Esophagus (tissue), 2 donors: Measurements from ENCODE around the gene EXTL1. TPM values are rescaled to one million over a fixed set of nuclear protein-coding genes. Genes with fewer than 3 reads are reported as not detected.

Source experiments
- H3K27ac ChIP-seq, 2 donors: one replicate each; pipeline ENCODE4 v1.5.1; 2013; ENCODE audit warnings: low read depth in 2 of 2, mild to moderate bottlenecking in 2 of 2, inconsistent platforms in 1 of 2, low read length in 1 of 2, moderate library complexity in 1 of 2
- H3K27me3 ChIP-seq, 2 donors: one replicate each; pipeline ENCODE4 v1.6.1; 2013; ENCODE audit warnings: low read length in 2 of 2, control low read depth in 1 of 2, mild to moderate bottlenecking in 1 of 2; ENCODE audit not compliant: insufficient read depth in 2 of 2, control insufficient read depth in 1 of 2
- H3K36me3 ChIP-seq, 2 donors: one replicate each; pipeline ENCODE4 v1.6.1; 2013; ENCODE audit warnings: low read length in 1 of 2; ENCODE audit not compliant: control insufficient read depth in 2 of 2, insufficient read depth in 2 of 2
- H3K4me1 ChIP-seq, 2 donors: one replicate each; pipeline ENCODE4 v1.6.1; 2013; ENCODE audit warnings: low read length in 1 of 2; ENCODE audit not compliant: control insufficient read depth in 2 of 2, insufficient read depth in 2 of 2
- H3K4me3 ChIP-seq, 2 donors: one replicate each; pipeline ENCODE4 v1.5.1; 2013; ENCODE audit warnings: low read length in 2 of 2, mild to moderate bottlenecking in 2 of 2, low read depth in 1 of 2, moderate library complexity in 1 of 2
- H3K9me3 ChIP-seq, 2 donors: one replicate each; pipeline ENCODE4 v1.6.1; 2013; ENCODE audit warnings: mild to moderate bottlenecking in 2 of 2, low read depth in 1 of 2, low read length in 1 of 2, moderate library complexity in 1 of 2; ENCODE audit not compliant: control insufficient read depth in 2 of 2, insufficient read depth in 1 of 2
- WGBS, 2 donors: extraction: QIAGEN DNeasy Blood & Tissue Kit; methylation state at CpG; one replicate each; pipeline ENCODE4 v1.1.7; 2013; 5-methylcytosine and 5-hydroxymethylcytosine counted together
- polyA plus RNA-seq, 2 donors: library from polyadenylated mRNA; stranded (reverse); fragments of 200-250 nt; gene quantifications; one replicate each; pipeline ENCODE4 v1.2.3, GENCODE V29; 2013
- donor health status: healthy with polysubstance abuse.
- donor health status: Bipolar disorder and iron deficiency.

Gene EXTL1
- polyA plus RNA-seq, 2 donors: 0.09 to 0.45 TPM

DNA sequence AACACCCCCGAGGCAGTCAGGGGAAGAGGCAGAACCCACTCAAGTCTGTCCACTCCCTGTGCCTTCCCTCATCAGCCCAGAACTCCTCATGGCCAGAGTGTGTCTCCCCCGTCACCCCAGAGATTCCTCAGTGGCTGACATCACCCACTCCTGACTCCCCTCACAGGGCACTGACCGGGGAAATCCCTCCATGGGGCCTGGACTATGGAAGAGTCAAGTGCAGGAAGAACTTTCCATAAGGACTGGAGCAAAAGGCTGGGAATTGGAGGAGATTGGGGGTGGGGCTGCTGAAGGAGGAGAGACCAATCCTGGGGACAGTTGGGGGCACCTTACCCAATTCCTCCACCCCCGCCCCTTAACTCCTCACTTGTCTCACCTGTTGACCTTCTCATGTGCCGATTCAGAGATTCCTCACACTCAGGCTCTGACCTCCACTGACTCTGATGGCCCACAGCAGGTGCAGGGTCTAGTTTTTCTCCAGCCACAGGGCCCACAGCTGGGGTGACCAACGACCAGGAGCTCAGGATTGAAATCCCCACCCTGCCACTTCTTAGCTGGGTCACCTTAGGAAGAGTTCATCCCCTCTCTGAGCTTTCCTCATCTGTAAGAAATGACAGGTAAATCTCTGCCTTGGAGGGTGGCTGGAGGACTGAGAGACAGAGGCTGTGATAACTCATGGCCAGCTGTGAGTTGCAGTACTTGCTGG lies 481 bp upstream of the EXTL1 start:
- H3K36me3 ChIP-seq: no peaks in the 10 kb centered on the region
- peaks cover 0 to 3% of the 10 kb centered on the region in 2 donors for H3K4me1 ChIP-seq
- no peak overlapping the region for H3K27ac ChIP-seq
- no peak overlapping the region for H3K4me3 ChIP-seq
- H3K27me3 ChIP-seq: no peaks in the 10 kb centered on the region
- 66 to 67% methylated on average over 6 of the region's 6 CpGs for whole genome bisulfite sequencing, 2 donors
- H3K9me3 ChIP-seq: no peaks in the 10 kb centered on the region

DNA sequence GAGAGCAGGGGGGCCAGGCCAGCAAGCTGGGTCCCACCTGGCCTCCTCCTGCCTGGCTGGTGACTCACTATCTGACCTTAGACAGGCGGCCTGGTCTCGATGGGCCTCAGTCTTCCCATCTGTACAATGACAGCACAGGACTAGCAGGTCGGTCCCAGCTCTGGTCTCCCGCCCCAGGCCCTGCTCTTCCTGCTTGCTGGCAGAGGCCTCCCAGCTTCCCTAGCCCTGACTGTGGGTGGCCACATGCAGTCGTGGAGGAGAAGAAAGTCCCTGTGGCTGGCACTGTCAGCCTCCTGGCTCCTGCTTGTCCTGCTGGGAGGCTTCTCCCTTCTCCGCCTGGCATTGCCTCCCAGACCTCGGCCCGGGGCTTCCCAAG lies 817 bp downstream of the EXTL1 start:
- peaks cover 0 to 2% of the 10 kb centered on the region in 2 donors for H3K36me3 ChIP-seq
- no peaks in the 10 kb centered on the region for H3K9me3 ChIP-seq
- peaks cover 0 to 3% of the 10 kb centered on the region in 2 donors for H3K4me1 ChIP-seq
- no peak overlapping the region for H3K4me3 ChIP-seq
- no peak overlapping the region for H3K27ac ChIP-seq
- WGBS, 2 donors: 56 to 62% methylated on average over 8 of the region's 8 CpGs
- H3K27me3 ChIP-seq: no peaks in the 10 kb centered on the region

DNA sequence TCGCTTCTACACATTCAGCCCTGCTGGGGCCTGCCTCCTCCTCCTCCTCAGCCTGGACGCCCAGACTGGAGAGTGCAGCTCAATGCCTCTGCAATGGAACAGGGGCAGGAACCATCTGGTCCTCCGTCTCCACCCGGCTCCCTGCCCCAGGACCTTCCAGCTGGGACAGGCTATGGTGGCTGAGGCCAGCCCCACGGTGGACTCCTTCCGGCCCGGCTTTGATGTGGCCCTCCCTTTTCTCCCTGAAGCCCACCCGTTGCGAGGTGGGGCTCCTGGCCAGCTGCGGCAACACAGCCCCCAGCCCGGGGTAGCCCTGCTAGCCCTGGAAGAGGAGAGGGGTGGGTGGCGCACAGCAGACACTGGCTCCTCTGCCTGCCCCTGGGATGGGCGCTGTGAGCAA lies 1.4 kb downstream of the EXTL1 start:
- Histone ChIP-seq H3K4me3 (no peak overlapping the region), H3K9me3 (no peaks in the 10 kb centered on the region), H3K4me1 (peaks cover 0 to 3% of the 10 kb centered on the region in 2 donors), H3K36me3 (peaks cover 0 to 2% of the 10 kb centered on the region in 2 donors), H3K27me3 (no peaks in the 10 kb centered on the region), H3K27ac (no peak overlapping the region)
- WGBS, 2 donors: 74 to 92% methylated on average over 9 to 13 of the region's 13 CpGs

DNA sequence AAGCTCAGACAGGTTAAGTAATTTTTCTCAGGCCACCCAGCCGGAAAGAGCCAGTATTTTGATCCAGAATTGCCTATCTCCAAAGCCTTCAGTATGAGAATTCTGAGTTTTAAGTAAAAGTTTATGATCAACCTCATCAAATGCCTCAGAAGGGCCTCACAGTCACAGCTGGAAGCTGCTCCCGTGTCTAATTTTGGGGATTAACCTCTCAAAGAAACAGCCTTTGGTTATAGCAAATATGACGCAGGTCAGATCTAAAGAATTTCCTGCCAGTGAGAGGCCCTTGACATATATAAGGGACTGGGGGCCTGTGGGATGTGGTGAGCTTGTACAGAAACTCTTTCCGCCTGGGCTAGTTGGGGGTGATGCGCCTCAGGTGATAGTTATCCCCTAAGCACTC lies 2.3 kb downstream of the EXTL1 start:
- H3K27ac ChIP-seq: no peak overlapping the region
- 82 to 83% methylated on average over 5 of the region's 5 CpGs for WGBS, 2 donors

DNA sequence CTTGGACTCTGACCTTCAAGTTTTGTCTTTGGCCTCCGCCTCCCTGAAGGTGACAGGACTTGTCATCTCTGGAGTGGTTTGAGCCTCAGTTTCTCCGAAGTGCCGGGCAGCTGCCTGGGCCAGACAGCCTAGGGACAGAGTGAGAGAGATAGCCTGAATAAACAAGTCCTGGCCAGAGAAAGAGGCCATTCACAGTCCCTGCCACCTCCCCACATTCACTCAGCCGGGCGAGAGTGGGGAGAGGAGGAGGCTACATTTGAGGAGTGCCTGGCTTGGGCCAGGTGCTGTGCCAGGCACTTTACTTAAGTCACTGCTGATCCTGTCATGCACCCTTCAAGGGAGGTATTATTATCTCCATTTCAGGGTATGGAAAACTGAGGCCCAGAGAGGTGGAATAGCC lies 3.5 kb downstream of the EXTL1 start:
- peaks cover 0 to 3% of the 10 kb centered on the region in 2 donors for H3K4me1 ChIP-seq
- no peaks in the 10 kb centered on the region for H3K27me3 ChIP-seq
- no peaks in the 10 kb centered on the region for H3K9me3 ChIP-seq
- no peak overlapping the region for H3K4me3 ChIP-seq
- no peak overlapping the region for H3K27ac ChIP-seq
- peaks cover 0 to 2% of the 10 kb centered on the region in 2 donors for H3K36me3 ChIP-seq
- WGBS, 2 donors: 61 to 80% methylated on average over 5 of the region's 5 CpGs

More for the DNA sequence above, 2.3 kb downstream of the EXTL1 start:
- Histone ChIP-seq H3K36me3 (peaks cover 0 to 2% of the 10 kb centered on the region in 2 donors), H3K27me3 (no peaks in the 10 kb centered on the region), H3K4me1 (peaks cover 0 to 3% of the 10 kb centered on the region in 2 donors), H3K4me3 (no peak overlapping the region), H3K9me3 (no peaks in the 10 kb centered on the region)

DNA sequence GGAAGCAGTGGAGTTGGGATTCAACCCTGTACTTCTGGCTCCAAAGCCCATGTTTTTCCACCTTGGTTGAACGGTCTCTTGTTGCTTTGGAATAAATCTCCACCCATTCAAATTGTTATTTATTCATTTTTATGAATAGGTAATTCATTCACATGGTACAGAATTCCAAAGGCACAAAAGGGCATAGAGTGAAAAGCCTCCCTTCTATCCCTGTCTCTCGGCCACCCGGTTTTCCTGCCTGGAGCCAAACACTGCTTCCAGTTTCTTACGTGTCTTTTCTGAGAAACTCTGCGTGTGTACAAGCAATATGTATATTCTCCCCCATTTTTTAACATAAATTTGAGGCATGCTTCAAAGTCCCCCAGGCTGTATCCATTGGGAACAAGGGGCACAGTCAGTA lies 3.9 kb downstream of the EXTL1 start:
- peaks cover 0 to 2% of the 10 kb centered on the region in 2 donors for H3K36me3 ChIP-seq
- WGBS, 2 donors: 60 to 71% methylated on average over 5 of the region's 5 CpGs
- H3K4me3 ChIP-seq: no peak overlapping the region
- no peaks in the 10 kb centered on the region for H3K9me3 ChIP-seq
- H3K27me3 ChIP-seq: no peaks in the 10 kb centered on the region
- H3K27ac ChIP-seq: no peak overlapping the region
- H3K4me1 ChIP-seq: peaks cover 0 to 3% of the 10 kb centered on the region in 2 donors

DNA sequence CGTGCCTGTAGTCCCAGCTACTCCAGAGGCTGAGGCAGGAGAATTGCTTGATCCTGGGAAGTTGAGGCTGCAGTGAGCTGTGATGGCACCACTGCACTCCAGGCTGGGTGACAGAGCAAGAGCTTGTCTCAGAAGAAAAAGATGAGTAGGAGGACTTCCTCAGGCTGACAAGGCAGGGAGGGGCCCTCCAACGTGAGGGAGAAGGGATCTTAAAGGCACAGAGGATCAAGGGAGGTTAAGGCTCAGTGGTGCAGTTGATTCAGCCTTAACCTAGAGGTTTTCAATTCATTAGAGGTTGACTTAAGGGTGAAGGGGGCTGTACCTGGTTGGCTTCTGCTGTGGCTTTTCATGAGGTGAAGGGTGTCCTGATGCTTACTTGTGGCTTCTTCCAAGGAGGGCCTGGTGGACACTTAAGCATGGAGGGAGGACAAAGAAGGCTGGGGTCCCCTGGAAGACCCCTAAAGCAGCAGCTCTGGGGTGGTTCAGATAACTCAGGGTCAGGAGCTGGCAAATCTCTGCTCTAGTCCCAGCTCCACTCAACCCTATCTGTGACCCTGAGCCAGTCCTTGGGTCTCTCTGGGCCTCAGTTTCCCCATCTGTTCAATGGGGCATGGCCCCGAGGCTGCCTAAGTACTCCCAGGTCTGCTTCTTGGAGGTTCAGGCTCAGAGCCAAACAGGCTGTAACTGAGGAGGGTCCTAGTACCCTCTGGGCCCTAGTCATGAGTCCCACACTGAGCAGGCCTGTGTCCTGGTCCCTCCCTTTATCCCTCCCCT lies 6.3 kb downstream of the EXTL1 start:
- Histone ChIP-seq H3K27me3 (no peaks in the 10 kb centered on the region), H3K4me3 (no peak overlapping the region), H3K4me1 (no peaks in the 10 kb centered on the region), H3K27ac (no peak overlapping the region), H3K36me3 (peaks cover 0 to 2% of the 10 kb centered on the region in 2 donors), H3K9me3 (no peaks in the 10 kb centered on the region)
- WGBS, 2 donors: 37 to 42% methylated on average over 3 of the region's 3 CpGs

DNA sequence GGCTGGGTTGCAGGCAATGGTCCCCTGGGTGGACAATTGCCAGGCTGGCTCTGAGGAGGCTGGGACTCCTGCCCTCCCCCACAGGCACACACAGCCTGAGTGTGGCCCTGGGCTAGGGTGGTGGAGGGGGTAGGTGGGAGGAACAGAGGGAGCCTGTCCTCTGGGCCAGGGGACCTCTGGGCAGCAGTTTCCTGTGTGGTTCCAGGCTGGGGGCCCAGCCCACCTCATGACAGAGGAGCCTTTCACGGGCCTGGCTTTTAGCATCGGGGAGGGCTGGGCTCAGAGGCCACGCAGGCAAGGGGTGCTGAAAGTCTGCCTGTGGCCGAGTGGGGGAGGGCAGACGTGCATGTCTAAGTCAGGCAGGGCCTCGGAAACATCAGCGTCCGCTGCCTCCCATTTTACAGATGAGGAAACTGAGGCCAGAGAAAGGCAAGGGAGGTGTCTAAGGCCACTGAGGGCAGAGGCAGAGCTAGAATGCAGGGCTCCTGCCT lies 7.0 kb downstream of the EXTL1 start:
- Histone ChIP-seq H3K4me1 (no peaks in the 10 kb centered on the region), H3K4me3 (no peak overlapping the region), H3K36me3 (peaks cover 0 to 2% of the 10 kb centered on the region in 2 donors), H3K9me3 (no peaks in the 10 kb centered on the region), H3K27me3 (no peaks in the 10 kb centered on the region), H3K27ac (no peak overlapping the region)
- 77 to 81% methylated on average over 8 of the region's 8 CpGs for WGBS, 2 donors

DNA sequence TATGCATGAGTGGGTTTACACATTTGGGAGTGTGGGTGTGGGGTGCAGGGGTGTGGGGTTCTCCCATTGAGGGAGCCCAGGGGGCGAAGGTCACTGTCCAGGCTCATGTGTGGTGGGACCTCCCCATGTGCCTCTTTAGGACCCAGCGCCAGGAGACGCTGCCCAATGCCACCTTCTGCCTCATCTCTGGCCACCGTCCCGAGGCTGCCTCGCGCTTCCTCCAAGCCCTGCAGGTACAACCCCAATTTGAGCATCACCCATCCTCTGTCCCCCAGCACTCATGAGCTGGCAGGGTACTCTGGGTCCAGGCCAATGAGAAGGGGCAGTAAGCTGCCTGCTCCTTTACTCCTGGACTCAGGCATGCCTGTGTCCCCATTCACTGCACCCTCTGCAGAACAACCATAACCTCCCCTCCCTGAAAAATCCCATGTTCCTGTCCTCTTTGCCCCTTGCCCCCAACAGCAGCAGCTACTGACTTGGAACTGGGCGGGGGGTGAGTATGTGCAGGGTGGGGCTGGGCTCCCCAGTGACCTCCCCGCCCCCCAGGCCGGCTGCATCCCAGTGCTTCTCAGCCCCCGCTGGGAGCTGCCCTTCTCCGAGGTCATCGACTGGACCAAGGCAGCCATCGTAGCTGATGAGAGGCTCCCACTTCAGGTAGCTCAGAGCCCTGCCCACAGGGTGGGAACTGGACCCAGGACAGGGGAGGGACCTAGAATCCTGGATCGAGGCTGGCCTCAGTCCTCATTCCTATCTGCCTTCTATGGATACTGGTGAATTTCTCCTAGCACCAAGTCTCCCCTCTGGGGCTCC lies 7.7 kb downstream of the EXTL1 start:
- peaks cover 0 to 2% of the 10 kb centered on the region in 2 donors for H3K36me3 ChIP-seq
- H3K4me1 ChIP-seq: no peaks in the 10 kb centered on the region
- no peaks in the 10 kb centered on the region for H3K27me3 ChIP-seq
- 66 to 76% methylated on average over 15 of the region's 15 CpGs for WGBS, 2 donors
- H3K27ac ChIP-seq: no peak overlapping the region
- no peak overlapping the region for H3K4me3 ChIP-seq
- H3K9me3 ChIP-seq: no peaks in the 10 kb centered on the region
